HG03460 (cell line): Measurements from ENCODE around the gene MAP1S.
A peak's percentile ranks its signal among the peaks of the same experiment; 100 is the strongest.
"Not testable (repeated sequence)": the region's sequence is repeated elsewhere in the genome, so short reads cannot be mapped to it uniquely, and the experiment has no call there.

Source experiments
- ATAC-seq: cut with Tn5 transposase; IDR thresholded peaks from one replicate; pipeline ENCODE4 v1.9.1; 2021; ENCODE audit not compliant: unreplicated experiment

Gene MAP1S

DNA sequence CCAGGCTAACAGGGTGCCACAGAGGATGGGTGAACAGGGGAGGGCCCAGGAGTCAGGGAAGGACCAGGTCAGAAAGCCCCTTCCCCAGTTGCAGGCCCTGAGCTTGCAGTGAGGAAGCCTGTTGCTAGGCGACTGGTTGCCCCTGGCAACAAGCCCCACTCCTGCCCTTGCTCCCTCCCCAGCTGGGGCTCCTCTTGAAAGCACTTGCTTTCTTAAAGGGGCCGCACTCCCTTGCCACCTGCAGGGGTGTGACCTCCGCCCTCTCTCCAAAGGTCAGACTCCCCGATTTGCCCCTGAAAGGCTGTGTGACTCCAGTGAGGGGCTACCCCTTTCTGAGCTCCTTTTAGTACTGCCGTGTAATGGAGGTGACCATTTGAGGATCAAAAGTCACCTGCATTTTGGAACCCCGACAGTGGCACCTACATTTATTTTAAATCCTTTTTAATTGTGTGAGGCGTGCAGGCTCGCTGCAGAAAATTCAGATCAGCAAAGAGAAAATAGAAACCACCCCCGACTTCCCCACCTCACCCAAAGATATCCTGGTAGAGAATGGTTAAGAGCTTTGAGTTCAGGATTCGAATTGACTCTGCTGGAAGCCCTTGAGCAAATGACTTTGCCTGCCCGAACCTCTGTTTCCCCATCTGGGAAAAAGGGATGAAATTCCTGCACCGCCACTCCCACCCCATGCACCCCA, 36.8 kb downstream of the MAP1S start:
- no peak for ATAC-seq

DNA sequence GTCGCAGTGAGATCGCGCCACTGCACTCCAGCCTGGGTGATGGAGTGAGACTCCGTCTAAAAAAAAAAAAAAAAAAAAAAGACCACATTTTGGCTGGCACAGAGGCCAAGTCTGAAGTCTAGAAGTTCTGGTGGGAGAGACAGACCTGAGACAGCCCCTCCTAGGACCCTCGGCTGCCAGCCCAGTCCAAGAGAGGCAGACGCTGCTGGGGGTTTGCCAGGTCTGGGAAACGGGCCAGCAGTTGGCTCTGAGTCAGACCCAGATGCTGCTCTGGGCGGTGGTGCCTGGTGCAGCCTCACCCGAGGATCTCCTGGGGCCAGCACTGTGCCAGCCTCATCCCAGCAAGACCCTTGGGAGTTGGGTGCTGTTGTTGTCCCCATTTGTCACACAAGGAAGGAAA, 37.8 kb downstream of the MAP1S start:
- ATAC-seq: no peak

DNA sequence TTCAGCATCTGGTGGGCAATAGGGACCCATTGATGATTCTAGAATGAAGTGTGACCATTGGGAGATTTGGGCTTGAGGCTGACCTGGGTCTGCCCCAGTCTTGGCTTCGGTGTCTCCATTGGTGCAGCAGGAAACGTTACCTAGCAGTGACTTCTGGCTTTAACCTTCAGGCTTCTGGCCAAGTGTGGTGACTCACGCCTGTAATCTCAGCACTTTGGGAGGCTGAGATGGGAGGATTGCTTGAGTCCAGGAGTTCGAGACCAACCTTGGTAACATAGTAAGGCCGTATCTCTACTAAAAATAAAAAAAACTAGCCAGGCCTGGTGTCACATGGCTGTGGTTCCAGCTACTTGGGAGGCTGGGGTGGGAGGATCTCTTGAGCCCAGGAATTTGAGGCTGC, 39.2 kb downstream of the MAP1S start:
- no peak for ATAC-seq

DNA sequence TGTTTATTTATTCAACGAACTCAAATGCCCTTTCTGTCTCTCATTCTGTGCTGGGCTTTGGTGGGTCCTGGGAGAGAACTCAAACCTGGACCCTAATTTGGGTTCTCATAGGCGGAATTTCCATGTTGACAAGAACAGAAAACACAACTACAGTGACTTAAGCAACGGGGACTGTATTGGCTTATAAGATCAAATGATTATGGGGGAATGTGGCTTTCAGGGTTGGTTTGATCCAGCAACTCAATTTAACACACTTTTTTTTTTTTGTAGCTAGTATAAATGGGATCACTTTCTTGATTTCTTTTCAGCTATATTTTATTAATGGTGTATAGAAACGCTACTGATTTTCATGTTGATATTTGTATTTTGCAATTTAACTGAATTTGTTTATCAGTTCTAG, 41.9 kb downstream of the MAP1S start:
- no peak for ATAC-seq

DNA sequence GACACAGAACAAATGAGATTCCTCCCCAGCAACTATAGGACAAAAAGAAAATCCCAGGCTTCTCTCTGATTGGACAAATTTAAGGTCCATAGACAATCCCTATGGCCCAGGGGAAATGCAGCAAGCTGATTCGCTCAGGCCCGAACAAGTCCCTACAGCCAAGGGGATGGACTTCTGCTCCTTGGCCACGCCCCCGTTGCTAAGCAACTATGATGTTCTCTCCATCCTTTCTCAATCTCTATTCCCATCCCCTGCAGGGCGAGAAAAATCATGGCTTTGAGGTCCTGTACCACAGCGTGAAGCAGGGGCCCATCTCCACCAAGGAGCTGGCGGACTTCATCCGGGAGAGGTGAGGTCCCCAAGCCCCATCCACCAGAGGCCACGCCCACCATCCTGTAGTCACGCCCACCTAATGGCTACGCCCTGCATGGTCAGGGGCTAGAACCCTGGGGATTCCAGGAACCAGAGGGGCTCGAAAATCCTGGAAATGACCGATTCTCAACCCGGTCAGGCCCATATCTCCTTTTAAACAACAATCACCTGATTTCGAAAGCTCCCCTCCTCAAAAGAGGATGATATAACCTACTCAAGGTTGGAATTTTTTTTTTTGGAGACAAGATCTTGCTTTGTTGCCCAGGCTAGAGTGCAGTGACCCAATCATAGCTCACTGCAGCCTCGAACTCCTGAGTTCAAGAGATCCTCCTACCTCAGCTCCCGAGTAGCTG, 43.4 kb downstream of the MAP1S start:
- ATAC-seq: no peak

DNA sequence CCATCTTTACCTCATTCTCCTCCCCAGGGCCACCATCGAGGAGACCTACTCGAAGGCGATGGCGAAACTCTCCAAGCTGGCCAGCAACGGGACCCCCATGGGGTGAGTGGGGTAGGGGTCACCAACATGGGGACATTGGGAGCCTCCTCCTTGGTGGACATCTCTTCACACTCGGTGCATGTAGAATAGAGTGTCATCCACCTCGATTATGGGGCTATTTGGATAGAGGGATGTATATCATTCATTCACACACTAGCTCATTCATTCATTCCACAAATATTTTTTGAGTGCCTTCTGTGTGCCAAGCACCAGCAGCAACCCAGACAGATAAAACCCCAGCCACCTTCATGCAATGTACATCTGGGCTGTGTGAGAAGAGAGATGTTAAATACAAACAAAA, 45.1 kb downstream of the MAP1S start:
- ATAC-seq: no peak

DNA sequence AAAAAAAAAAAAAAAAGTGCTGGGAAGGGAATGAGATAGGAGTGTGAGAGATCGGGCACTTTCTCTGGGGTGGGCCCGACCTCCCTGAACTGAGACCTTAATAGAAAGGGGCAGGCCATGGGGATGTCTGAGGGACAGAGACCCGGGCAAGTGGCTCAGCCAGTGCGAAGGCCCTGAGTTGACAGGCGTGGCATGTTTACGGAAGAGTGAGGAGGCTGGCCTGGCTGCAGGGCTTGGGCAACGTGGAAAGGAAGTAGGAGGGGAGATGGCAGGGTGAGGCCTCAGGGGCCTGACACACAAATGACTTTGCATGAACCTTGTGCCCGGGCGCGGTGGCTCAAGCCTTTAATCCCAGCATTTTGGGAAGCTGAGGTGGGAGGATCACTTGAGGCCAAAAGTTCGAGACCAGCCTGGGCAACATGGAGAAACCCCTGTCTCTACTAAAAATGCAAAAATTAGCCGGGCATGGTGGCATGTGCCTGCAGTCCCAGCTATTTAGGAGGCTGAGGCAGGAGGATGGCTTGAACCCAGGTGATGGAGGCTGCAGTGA, 45.9 kb downstream of the MAP1S start:
- ATAC-seq: no peak

DNA sequence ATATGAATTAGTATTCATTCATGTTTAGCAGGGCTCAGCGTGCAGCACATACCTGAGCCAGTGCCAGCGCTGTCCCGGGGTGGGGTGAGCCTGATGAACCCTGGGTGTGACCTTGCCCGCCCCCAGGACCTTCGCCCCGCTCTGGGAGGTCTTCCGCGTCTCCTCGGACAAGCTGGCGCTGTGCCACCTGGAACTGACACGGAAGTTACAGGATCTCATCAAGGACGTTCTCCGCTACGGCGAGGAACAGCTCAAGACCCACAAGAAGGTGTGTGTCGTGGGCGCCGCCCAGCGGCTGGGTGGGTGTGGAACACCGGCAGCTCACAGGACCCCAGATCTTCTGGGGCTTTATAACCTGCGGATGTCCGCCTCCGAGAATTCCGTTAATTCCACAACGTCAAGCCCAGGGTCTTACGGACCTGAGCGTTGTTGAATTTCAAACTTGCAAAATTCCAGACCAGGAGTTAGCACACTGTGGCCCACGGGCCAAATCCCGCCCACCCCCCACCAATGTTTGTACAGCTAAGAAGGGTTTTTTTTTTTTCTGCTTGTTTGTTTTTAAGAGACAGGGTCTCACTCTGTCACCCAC, 47.4 kb downstream of the MAP1S start:
- no peak for ATAC-seq

DNA sequence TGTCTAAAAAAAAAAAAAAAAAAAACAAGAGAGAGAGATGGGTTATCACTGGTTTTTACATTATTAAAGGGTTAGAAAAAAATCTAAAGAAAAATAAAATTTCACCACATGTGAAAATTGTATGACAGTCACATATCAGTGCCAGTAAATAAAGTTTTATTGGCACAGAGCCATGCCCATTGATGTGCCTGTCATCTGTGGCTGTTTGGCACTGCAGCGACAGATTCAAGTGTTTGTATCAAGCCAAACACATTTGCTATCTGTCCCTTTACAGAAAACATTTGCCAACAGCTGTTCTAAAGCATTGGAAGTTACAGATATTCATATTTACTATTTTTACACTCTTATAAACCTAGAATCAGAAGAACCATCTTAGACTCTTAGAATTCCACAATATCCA, 48.3 kb downstream of the MAP1S start:
- ATAC-seq: no peak

DNA sequence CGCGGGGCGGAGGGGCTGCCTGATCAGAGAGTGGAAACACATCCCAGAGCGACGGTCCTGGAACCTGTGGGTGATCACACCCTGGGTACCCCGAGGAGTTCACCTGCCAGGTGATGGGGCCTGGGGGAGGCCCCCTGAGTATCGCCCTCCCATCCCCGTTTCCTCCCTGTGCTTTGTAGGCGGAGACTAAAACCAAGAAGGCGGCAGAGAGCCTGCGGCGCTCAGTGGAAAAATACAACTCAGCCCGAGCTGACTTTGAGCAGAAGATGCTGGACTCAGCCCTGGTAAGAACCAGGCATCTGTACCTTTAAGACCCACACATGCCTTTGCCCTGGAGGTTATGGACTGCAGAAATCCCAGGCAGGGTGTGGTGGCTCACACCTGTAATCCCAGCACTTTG, 51.3 kb downstream of the MAP1S start:
- no peak for ATAC-seq

DNA sequence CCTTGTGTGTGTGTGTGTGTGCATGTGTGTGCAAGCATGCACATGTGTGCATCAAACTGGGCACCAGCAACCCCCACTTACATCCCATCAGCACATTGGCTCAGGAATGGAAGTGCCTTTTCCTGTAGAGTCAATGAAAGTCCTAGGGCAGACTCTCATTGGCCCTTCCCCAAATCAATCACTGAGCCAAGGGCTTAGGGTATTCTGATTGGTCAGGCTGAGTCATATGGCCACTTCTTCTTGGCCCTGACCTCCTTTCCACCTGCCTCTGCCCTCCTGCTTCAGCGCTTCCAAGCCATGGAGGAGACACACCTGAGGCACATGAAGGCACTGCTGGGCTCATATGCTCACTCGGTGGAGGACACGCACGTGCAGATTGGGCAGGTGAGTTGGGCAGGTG, 52.9 kb downstream of the MAP1S start:
- ATAC-seq: no peak

DNA sequence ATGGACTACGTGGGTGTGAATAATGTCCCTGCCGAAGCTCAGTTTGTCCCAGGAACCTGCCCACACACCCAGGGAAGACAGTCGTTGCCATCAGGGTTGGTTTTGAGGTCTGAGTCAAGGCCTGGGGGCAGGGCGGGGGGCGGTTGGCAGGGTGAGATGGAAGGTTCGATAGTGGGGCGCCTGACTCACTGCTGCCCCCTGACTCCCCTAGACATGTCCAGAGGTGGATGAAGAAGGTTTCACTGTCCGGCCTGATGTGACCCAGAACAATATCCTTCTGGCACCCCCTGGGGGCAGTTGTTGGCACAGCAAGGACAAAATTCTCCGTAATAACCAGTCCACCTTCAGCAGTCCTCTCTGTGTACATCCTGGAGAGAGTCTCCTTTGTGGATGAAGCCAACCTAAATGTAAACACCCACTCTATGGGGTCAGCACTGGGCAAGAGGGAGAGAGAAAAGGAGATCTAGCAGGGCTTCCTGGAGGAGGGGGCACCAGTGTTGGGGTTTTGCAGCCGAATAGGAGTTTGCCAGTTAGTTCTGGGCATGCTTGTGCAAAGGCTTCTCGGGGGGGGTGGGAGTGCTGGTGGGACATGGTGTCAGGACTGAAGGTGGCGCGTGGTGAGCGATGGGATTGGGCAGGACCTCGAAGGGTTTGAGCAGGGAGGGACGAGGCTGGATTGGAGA, 56.1 kb downstream of the MAP1S start:
- no peak for ATAC-seq

DNA sequence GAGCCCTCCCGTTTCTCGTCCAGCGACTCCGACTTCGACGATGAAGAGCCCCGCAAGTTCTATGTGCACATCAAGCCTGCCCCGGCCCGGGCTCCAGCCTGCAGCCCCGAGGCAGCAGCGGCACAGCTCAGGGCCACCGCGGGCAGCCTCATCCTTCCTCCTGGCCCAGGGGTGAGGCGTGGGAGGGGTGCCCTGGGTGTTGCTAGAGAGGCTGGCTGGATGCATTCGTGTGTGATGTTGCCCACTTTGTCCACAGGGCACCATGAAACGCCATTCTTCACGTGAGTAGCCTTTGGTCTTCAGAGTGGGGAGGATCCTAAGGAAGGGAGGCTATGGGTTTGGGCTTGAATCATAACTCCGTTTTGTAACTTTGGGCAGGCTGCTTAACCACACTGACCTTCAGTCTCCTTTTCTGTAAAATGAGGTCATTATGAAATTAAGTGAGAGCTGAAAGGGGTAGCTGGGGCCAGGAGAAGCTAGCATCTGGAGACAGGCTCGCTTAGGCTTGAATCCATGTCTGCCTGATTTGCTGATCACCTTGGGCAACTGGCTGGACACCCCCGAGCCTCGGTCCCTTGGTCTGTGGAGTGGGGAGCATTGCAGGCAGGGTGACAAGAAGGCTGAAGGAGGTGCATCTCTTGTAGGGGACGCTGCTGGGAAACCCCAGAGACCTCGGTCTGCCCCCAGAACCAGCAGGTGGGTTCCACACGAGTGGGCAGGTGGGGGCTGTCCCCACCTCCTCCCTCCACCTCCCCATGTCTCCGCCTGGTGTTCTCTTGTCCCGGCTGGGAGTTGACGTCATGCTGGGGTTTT, 56.9 kb downstream of the MAP1S start:
- ATAC-seq: peak; percentile 58

DNA sequence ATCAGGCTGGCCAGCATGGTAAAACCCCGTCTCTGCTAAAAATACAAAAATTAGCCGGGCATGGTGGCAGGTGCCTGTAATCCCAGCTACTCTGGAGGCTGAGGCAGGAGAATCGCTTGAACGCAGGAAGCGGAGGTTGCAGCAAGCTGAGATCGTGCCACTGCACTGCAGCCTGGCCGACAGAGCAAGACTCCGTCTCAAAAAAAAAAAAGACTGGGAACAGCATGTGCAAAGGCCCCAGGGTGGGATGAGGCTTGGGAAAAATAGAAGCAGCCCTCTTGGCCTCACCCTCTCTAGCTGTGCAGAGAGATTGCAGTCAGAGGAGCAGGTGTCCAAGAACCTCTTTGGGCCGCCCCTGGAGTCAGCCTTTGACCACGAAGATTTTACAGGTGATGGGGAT, 58.6 kb downstream of the MAP1S start:
- not testable (repeated sequence) for ATAC-seq

DNA sequence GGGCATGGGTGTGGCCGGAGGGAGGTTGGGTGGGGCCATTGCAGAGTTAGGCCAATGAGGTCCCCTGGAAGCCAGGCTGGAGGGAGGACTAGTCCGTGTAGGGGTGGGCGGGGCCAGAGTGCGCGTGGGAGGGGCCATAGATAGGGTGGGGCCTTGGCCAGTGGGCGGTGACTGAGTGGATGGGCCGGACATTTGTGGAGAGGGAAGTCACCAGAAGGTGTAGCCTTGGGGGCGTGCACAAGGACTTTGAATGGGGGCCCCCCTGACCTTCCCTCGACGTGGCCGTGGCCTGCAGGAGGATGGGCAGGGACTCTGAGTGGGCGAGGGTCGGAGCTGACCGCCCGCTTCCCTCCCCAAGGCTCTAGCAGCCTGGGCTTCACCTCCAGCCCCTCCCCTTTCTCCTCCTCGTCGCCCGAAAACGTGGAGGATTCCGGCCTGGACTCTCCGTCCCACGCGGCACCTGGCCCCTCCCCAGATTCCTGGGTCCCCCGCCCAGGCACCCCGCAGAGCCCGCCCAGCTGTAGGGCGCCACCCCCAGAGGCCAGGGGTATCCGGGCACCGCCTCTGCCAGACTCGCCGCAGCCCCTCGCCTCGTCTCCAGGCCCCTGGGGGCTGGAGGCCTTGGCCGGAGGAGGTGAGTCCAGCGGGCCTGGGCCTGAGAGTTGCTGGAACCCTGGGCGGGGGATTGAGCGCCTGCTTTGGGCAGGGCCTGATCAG, 59.1 kb downstream of the MAP1S start:
- ATAC-seq: no peak

DNA sequence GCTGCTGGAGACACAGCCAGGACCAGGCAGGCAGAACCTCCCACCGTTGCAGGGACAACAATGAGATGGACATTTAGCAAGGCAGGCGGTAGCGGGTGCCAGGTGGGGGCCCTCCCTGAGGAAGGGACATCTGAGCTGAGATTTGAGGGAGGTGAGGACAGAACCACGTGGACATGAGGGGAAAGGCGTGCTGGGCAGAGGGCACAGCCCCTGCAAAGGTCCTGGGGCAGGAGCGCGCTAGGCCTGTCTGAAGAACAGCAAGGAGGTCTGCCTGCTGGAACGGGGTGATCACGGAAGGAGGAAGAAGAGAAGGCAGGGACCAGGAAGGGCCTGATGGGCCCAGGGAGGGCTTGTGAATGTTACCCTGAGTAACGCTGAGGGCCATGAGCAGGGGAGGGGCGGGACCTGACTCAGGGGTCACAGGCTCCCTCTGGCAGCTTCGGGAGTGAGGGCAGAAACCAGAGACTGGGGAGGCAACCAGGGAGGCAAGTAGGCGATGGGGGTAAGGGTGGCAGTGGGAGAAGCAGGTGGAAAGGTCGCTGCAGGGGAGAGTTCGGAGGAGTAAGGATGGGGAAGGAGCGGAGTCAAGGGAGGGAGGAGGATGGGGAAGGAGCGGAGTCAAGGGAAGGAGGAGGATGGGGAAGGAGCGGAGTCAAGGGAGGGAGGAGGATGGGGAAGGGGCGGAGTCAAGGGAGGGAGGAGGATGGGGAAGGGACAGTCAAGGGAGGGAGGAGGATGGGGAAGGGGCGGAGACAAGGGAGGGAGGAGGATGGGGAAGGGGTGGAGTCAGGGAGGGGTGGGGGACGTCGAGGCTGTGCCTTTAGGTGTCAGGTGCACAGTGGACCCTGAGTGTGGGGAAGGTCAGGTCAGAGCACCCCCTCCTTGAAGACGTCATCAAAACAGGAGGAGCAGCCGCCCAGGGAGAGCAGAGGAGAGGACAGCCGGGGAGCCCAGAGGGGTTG, 60.0 kb downstream of the MAP1S start:
- ATAC-seq: no peak

DNA sequence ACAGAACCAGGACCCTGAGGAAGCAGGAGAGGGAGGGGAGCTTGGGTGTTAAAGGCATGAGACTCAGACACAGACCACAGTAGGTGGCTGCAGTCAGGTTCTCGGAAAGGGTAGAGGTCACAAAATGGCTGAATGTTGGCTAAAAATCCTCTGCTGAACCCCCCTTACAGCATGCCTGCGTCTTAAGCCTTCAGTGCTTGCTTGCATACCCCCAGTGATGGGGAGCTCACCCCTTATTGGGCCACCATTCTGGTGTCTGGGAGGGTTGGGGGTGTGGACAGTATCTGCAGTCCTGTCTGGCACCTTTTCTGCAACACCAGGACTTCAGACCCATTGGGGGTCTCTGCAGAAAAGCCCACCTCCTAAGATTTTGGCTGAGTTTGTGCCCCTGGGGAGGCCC, 61.5 kb downstream of the MAP1S start:
- ATAC-seq: no peak

DNA sequence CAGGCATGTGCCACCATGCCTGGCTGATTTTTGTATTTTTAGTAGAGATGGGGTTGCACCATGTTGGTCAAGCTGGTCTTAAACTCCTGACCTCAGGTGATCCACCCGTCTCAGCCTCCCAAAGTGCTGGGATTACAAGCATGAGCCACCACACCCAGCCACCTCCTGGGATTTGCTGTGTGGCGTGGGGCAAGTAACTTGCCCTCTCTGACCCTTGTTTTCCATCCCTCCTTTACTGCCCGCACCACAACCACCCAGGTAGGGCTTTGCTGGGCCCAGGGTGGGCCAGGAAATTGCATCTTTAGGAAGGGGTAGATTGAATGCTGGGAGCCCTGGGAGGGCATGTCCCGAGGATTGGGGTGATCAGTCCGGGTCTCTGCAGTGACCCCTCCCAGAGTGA, 64.4 kb downstream of the MAP1S start:
- not testable (repeated sequence) for ATAC-seq
